Neuronal stem cell (in vitro differentiated cells): Measurements from ENCODE around the gene DENND2C.

Source experiments
- DNase-seq: peaks from one replicate; pipeline ENCODE4 v3.0.0-alpha.2; 2013; ENCODE audit warnings: low spot score
- H2AFZ ChIP-seq: one replicate; pipeline ENCODE4 v1.6.1; 2013; ENCODE audit warnings: mild to moderate bottlenecking, low read length, inconsistent platforms
- H2AK5ac ChIP-seq: 2 replicates; pipeline ENCODE4 v1.6.1; 2013; ENCODE audit warnings: low read depth, mild to moderate bottlenecking, inconsistent platforms, low read length, moderate library complexity, mixed read lengths
- H2BK120ac ChIP-seq: 2 replicates; pipeline ENCODE4 v1.6.1; 2013; ENCODE audit warnings: low read depth, mild to moderate bottlenecking, inconsistent platforms, low read length, moderate library complexity, mixed read lengths
- H2BK12ac ChIP-seq: one replicate; pipeline ENCODE4 v1.6.1; 2013; ENCODE audit warnings: low read length, inconsistent platforms
- H2BK15ac ChIP-seq: 2 replicates; pipeline ENCODE4 v1.6.1; 2013; ENCODE audit warnings: mild to moderate bottlenecking, low read length, inconsistent platforms, mixed read lengths
- H2BK5ac ChIP-seq: one replicate; pipeline ENCODE4 v1.6.1; 2013; ENCODE audit warnings: inconsistent platforms, mild to moderate bottlenecking, low read length, moderate library complexity
- H3K14ac ChIP-seq: one replicate; pipeline ENCODE4 v1.6.1; 2013; ENCODE audit warnings: low read length, inconsistent platforms
- H3K18ac ChIP-seq: 2 replicates; pipeline ENCODE4 v1.6.1; 2013; ENCODE audit warnings: low read length, inconsistent platforms
- H3K23ac ChIP-seq: 2 replicates; pipeline ENCODE4 v1.6.1; 2013; ENCODE audit warnings: low read depth, mild to moderate bottlenecking, mixed read lengths, low read length, inconsistent platforms; ENCODE audit not compliant: poor library complexity
- H3K27ac ChIP-seq: replicated peaks from 3 replicates; pipeline ENCODE4 v1.5.1; 2013; ENCODE audit warnings: low read length, inconsistent platforms
- H3K27me3 ChIP-seq, 3 experiments: 2 replicates each; pipeline ENCODE4 v1.6.1; 2013; ENCODE audit warnings: low read length in 3 of 3, mild to moderate bottlenecking in 2 of 3, inconsistent platforms in 1 of 3, low read depth in 1 of 3, mixed read lengths in 1 of 3, moderate library complexity in 1 of 3; ENCODE audit not compliant: control insufficient read depth in 3 of 3, insufficient read depth in 3 of 3
- H3K36me3 ChIP-seq, 2 donors: replicated peaks in 1 of 2; 2 replicates each; pipeline ENCODE4 v1.6.1; 2013; ENCODE audit warnings: low read length in 2 of 2; ENCODE audit not compliant: control insufficient read depth in 2 of 2, insufficient read depth in 2 of 2
- H3K4ac ChIP-seq: 2 replicates; pipeline ENCODE4 v1.6.1; 2013; ENCODE audit warnings: inconsistent platforms, mild to moderate bottlenecking, low read length, moderate library complexity
- H3K4me1 ChIP-seq, 2 donors: 1 replicate in 1 of 2; 2 replicates in 1 of 2; pipeline ENCODE4 v1.6.1; 2013; ENCODE audit warnings: low read length in 2 of 2, low read depth in 1 of 2; ENCODE audit not compliant: control insufficient read depth in 2 of 2, insufficient read depth in 1 of 2
- H3K4me2 ChIP-seq: one replicate; pipeline ENCODE4 v1.6.1; 2013; ENCODE audit warnings: mild to moderate bottlenecking, low read length, inconsistent platforms; ENCODE audit not compliant: insufficient read depth, poor library complexity, severe bottlenecking
- H3K4me3 ChIP-seq, 2 donors: 2 replicates each; pipeline ENCODE4 v1.5.1; 2013; ENCODE audit warnings: low read length in 2 of 2, mild to moderate bottlenecking in 2 of 2, inconsistent platforms in 1 of 2, moderate library complexity in 1 of 2
- H3K79me1 ChIP-seq: one replicate; pipeline ENCODE4 v1.6.1; 2013; ENCODE audit warnings: low read depth, mild to moderate bottlenecking, inconsistent platforms, low read length, moderate library complexity
- H3K9ac ChIP-seq: one replicate; pipeline ENCODE4 v1.6.1; 2013; ENCODE audit warnings: mild to moderate bottlenecking, low read depth, low read length, inconsistent platforms; ENCODE audit not compliant: poor library complexity
- H3K9me3 ChIP-seq, 2 donors: replicated peaks in 1 of 2; 2 replicates each; pipeline versions ENCODE3 to v1.6.1; 2013; ENCODE audit warnings: low read length in 2 of 2, mild to moderate bottlenecking in 2 of 2, inconsistent platforms in 1 of 2, low read depth in 1 of 2, mixed read lengths in 1 of 2, moderate library complexity in 1 of 2; ENCODE audit not compliant: control insufficient read depth in 2 of 2, insufficient read depth in 1 of 2
- H4K8ac ChIP-seq: one replicate; pipeline ENCODE4 v1.6.1; 2013; ENCODE audit warnings: low read depth, mild to moderate bottlenecking, inconsistent platforms, low read length, moderate library complexity
- H4K91ac ChIP-seq: one replicate; pipeline ENCODE4 v1.6.1; 2013; ENCODE audit warnings: low read length, low read depth, mild to moderate bottlenecking, inconsistent platforms; ENCODE audit not compliant: poor library complexity
- WGBS, 2 donors: extraction: QIAGEN DNeasy Blood & Tissue Kit; methylation state at CpG; one replicate each; pipeline ENCODE4 v1.1.7; 2013; ENCODE audit warnings: missing lambda C conversion rate in 2 of 2, mixed read lengths in 1 of 2; ENCODE audit not compliant: insufficient read length in 2 of 2, insufficient replicate concordance in 1 of 2; ENCODE audit errors: extremely low coverage in 2 of 2; 5-methylcytosine and 5-hydroxymethylcytosine counted together

DENND2C gene

DNA sequence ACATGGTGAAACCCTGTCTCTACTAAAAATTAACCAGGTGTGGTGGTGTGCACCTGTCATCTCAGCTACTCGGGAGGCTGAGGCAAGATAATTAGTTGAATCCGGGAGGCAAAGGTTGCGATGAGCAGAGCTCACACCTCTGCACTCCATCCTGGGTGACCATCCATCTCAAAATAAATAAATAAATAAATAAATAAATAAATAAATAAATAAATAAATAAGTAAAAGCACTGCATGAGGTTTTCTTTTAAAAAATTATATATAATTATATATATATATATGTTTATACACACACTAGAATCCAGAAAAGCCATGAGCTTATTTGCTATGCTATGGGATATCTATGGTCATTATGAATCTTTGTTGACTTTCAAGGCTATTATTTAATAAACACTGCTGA, 23.1 kb upstream of the DENND2C start:
- no peaks in the 10 kb centered on the region for H3K4me1 ChIP-seq
- peaks cover 0 to 9% (median 0%) of the 10 kb centered on the region in 3 experiments for H3K27me3 ChIP-seq
- no peak overlapping the region for H3K4me3 ChIP-seq
- H3K23ac ChIP-seq, result no peak overlapping the region
- H2BK5ac ChIP-seq, result no peak overlapping the region
- H3K27ac ChIP-seq, result no peak overlapping the region
- H2BK120ac ChIP-seq, result no peak overlapping the region
- H4K91ac ChIP-seq, result no peak overlapping the region
- H2AK5ac ChIP-seq, result no peak overlapping the region
- no peak for DNase-seq
- H3K36me3 ChIP-seq, result no peaks in the 10 kb centered on the region
- H2AFZ ChIP-seq, result no peak overlapping the region
- H4K8ac ChIP-seq, result no peak overlapping the region
- no peak overlapping the region for H3K4ac ChIP-seq
- H3K9me3 ChIP-seq, result no peaks in the 10 kb centered on the region
- H3K14ac ChIP-seq, result no peak overlapping the region
- H2BK12ac ChIP-seq, result no peak overlapping the region
- no peak overlapping the region for H3K18ac ChIP-seq
- H3K9ac ChIP-seq, result no peak overlapping the region
- H3K79me1 ChIP-seq, result no peaks in the 10 kb centered on the region
- WGBS, 2 donors, result no CpG with 5 or more reads among the region's 3 CpGs
- H2BK15ac ChIP-seq, result no peak overlapping the region
- H3K4me2 ChIP-seq, result no peak overlapping the region

- Histone ChIP-seq H3K36me3 (no peaks in the 10 kb centered on the region), H3K4me1 (no peaks in the 10 kb centered on the region), H4K8ac (no peak overlapping the region), H3K23ac (no peak overlapping the region), H3K27me3 (peaks cover 0 to 14% (median 0%) of the 10 kb centered on the region in 3 experiments), H2AFZ (no peak overlapping the region), H3K9ac (no peak overlapping the region), H3K79me1 (no peaks in the 10 kb centered on the region), H2AK5ac (no peak overlapping the region), H4K91ac (no peak overlapping the region), H2BK15ac (no peak overlapping the region), H3K14ac (no peak overlapping the region), H3K4me2 (no peak overlapping the region), H3K27ac (no peak overlapping the region), H3K9me3 (no peaks in the 10 kb centered on the region), H3K4me3 (no peak overlapping the region), H3K4ac (no peak overlapping the region), H2BK12ac (no peak overlapping the region), H2BK5ac (no peak overlapping the region), H3K18ac (no peak overlapping the region), H2BK120ac (no peak overlapping the region)
- no CpG with 5 or more reads among the region's 2 CpGs for WGBS, 2 donors
- no peak for DNase-seq
Observed at GRCh38 chr1:114691061-114691460, 21.2 kb upstream of the DENND2C start.

GRCh38 chr1:114690148-114690547, 20.3 kb upstream of the DENND2C start:
- Histone ChIP-seq H2AFZ (no peak overlapping the region), H3K4me1 (no peaks in the 10 kb centered on the region), H3K9ac (no peak overlapping the region), H3K14ac (no peak overlapping the region), H3K18ac (no peak overlapping the region), H3K27ac (no peak overlapping the region), H3K36me3 (no peaks in the 10 kb centered on the region), H4K8ac (no peak overlapping the region), H3K4me2 (no peak overlapping the region), H2BK15ac (no peak overlapping the region), H2BK120ac (no peak overlapping the region), H4K91ac (no peak overlapping the region), H2BK12ac (no peak overlapping the region), H3K23ac (no peak overlapping the region), H3K79me1 (no peaks in the 10 kb centered on the region), H3K9me3 (no peaks in the 10 kb centered on the region), H3K27me3 (peaks cover 0 to 21% (median 0%) of the 10 kb centered on the region in 3 experiments), H3K4me3 (no peak overlapping the region), H2BK5ac (no peak overlapping the region), H2AK5ac (no peak overlapping the region), H3K4ac (no peak overlapping the region)
- no peak for DNase-seq
- WGBS, 2 donors, result no CpG with 5 or more reads among the region's 1 CpG

DNA sequence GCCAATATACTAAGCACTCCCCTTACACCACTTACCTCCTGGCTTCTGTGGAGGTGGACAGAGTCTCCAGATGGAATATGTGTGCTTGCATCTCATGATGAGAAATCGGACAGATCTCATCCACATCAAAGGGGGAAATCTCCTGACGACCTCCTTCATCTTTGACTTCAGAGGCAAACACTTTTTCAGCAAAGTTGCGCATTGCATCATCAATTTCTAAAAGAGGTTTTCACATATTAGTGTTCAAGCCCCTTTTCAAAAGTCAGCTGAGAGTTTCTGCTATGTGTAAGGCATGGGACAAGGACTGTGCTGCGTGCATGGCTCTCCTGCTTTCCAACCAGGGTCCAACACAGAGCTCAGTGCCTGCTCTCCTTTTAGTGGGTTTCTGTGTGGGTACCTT, 18.7 kb upstream of the DENND2C start:
- no peak overlapping the region for H3K18ac ChIP-seq
- no peak overlapping the region for H3K23ac ChIP-seq
- no peak overlapping the region for H2BK12ac ChIP-seq
- no peak overlapping the region for H3K9ac ChIP-seq
- no peak overlapping the region for H3K4ac ChIP-seq
- no peaks in the 10 kb centered on the region for H3K9me3 ChIP-seq
- no peaks in the 10 kb centered on the region for H3K36me3 ChIP-seq
- H3K4me1 ChIP-seq, result no peaks in the 10 kb centered on the region
- no peak overlapping the region for H2AFZ ChIP-seq
- H2BK120ac ChIP-seq, result no peak overlapping the region
- no peak overlapping the region for H3K14ac ChIP-seq
- H2BK15ac ChIP-seq, result no peak overlapping the region
- H4K8ac ChIP-seq, result no peak overlapping the region
- no peak for DNase-seq
- no peak overlapping the region for H3K4me3 ChIP-seq
- no peak overlapping the region for H3K4me2 ChIP-seq
- no peak overlapping the region for H2AK5ac ChIP-seq
- H3K27me3 ChIP-seq, result peaks cover 0 to 31% (median 0%) of the 10 kb centered on the region in 3 experiments
- no peaks in the 10 kb centered on the region for H3K79me1 ChIP-seq
- no peak overlapping the region for H4K91ac ChIP-seq
- no peak overlapping the region for H2BK5ac ChIP-seq
- H3K27ac ChIP-seq, result no peak overlapping the region
- no CpG with 5 or more reads among the region's 4 CpGs for WGBS, 2 donors
